ENCODE measurements around the gene SHISA5. TPM values are rescaled to one million over a fixed set of nuclear protein-coding genes. Genes with fewer than 3 reads are reported as not detected.

Gene SHISA5
- polyA plus RNA-seq, 1 donor: 200 TPM

DNA sequence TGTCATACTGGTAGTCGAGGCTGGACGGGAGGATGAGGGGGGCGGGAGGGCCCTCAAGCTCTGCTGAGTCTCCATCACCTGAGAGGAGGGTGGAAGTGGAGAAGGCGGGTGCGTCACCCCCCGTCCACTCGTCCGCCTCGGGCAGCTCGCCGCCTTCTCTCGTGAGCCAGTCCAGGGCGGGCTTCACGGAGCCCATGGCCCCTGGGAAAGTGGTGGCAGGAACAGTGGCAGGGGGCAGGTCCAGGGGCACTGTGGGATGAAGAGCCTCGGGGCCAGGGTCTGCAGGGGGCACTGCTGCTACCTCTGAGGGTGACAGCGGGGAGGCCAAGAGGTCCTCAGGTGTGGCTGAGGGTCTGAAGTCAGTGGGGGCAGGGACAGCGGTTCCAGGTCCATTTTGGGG is 84.4 kb downstream of the SHISA5 start:
- no peak overlapping the region for H3K4me3 ChIP-seq (ENCODE audit: low read length)
- no peaks in the 10 kb centered on the region for H3K9me3 ChIP-seq (ENCODE audit: control insufficient read depth, low read depth, low read length)
- WGBS (ENCODE audit: insufficient coverage, low lambda C conversion rate): no CpG with 5 or more reads among the region's 17 CpGs
- H3K27me3 ChIP-seq (ENCODE audit: control insufficient read depth, insufficient read depth, low read length): no peaks in the 10 kb centered on the region
- H3K36me3 ChIP-seq (ENCODE audit: control insufficient read depth, insufficient read depth, low read length): peaks cover 98% of the 10 kb centered on the region
- peaks cover 5% of the 10 kb centered on the region for H3K4me1 ChIP-seq (ENCODE audit: control insufficient read depth, insufficient read depth, low read length)
- no peak for DNase-seq
- H3K27ac ChIP-seq (ENCODE audit: low read length): no peak overlapping the region

DNA sequence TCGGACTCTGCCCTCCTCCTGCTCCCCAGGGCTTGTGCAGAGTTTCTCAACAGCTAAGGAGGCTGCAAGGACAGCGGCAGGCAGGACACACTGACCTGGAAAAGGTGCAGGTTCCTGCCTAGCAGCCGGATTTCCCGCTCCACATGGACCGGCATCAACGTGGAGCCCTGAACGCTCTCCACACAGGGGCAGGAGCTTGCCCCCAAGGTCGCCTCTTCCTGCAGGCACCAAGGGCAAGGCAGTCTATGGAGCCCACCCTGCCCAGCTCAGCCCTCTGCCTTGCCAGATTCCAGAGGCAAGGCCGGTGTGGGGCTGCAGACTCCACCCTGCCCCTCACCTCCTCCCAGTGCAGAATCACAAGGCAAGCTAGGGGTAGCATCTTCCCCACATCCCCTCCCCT is 84.8 kb downstream of the SHISA5 start:
- no CpG with 5 or more reads among the region's 9 CpGs for WGBS (ENCODE audit: insufficient coverage, low lambda C conversion rate)
- H3K27ac ChIP-seq (ENCODE audit: low read length): no peak overlapping the region
- no peaks in the 10 kb centered on the region for H3K27me3 ChIP-seq (ENCODE audit: control insufficient read depth, insufficient read depth, low read length)
- no peak for DNase-seq
- H3K4me3 ChIP-seq (ENCODE audit: low read length): no peak overlapping the region
- H3K9me3 ChIP-seq (ENCODE audit: control insufficient read depth, low read depth, low read length): no peaks in the 10 kb centered on the region
- H3K36me3 ChIP-seq (ENCODE audit: control insufficient read depth, insufficient read depth, low read length): peaks cover 98% of the 10 kb centered on the region
- H3K4me1 ChIP-seq (ENCODE audit: control insufficient read depth, insufficient read depth, low read length): peaks cover under 1% of the 10 kb centered on the region

DNA sequence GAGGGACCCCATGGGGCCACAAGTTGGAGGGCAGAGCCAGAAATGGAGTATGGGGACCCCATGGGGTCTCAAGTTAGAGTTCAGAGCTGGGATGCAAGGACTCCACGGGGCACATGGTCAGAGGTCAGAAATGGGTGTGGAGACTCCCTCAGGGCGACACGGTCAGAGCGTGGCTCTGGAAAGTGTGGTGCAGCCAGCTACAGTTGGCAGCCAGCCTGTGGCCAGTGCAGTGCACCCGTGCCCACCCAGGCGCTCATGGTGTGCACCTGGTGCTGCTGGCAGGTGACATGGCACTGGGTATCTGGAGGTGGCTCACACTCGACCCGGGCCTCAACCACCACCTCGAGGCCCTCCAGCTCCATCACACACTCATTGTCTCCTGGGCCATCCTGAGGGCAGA is 85.3 kb downstream of the SHISA5 start:
- Histone ChIP-seq H3K36me3 (ENCODE audit: control insufficient read depth, insufficient read depth, low read length) (peaks cover 98% of the 10 kb centered on the region), H3K4me3 (ENCODE audit: low read length) (no peak overlapping the region), H3K27me3 (ENCODE audit: control insufficient read depth, insufficient read depth, low read length) (no peaks in the 10 kb centered on the region), H3K9me3 (ENCODE audit: control insufficient read depth, low read depth, low read length) (no peaks in the 10 kb centered on the region), H3K27ac (ENCODE audit: low read length) (no peak overlapping the region), H3K4me1 (ENCODE audit: control insufficient read depth, insufficient read depth, low read length) (no peaks in the 10 kb centered on the region)
- no peak for DNase-seq
- no CpG with 5 or more reads among the region's 9 CpGs for WGBS (ENCODE audit: insufficient coverage, low lambda C conversion rate)

DNA sequence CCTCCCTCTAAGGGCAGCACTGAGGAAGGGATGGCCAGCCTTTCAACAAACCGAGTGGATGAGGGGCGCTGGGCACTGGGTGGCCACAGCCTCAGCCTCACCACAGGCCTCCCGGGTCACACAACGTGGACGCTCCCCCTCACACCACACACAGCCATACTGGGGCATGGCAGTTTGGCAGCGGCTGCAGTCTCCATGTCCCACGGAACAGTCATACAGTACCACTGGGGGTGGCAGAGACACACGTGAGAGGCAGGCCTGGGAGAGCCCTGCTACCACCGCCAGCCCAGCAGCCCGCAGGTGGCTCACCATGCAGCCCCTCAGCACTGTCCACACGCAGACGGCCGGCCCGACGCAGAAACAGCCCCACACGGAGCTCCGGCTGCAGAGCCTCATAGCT is 85.8 kb downstream of the SHISA5 start:
- no peak overlapping the region for H3K4me3 ChIP-seq (ENCODE audit: low read length)

More for the DNA sequence above, 85.8 kb downstream of the SHISA5 start:
- H3K36me3 ChIP-seq (ENCODE audit: control insufficient read depth, insufficient read depth, low read length): peaks cover 98% of the 10 kb centered on the region
- no peaks in the 10 kb centered on the region for H3K4me1 ChIP-seq (ENCODE audit: control insufficient read depth, insufficient read depth, low read length)
- DNase-seq: no peak
- H3K27ac ChIP-seq (ENCODE audit: low read length): no peak overlapping the region
- H3K9me3 ChIP-seq (ENCODE audit: control insufficient read depth, low read depth, low read length): no peaks in the 10 kb centered on the region
- WGBS (ENCODE audit: insufficient coverage, low lambda C conversion rate): no CpG with 5 or more reads among the region's 17 CpGs
- H3K27me3 ChIP-seq (ENCODE audit: control insufficient read depth, insufficient read depth, low read length): no peaks in the 10 kb centered on the region

Other genes with a start within 250 kb of the SHISA5 start
- gene NME6, start 202.8 kb downstream of the SHISA5 start, polyA plus RNA-seq: 25.3 TPM
- gene SPINK8, start 170.5 kb downstream of the SHISA5 start, polyA plus RNA-seq: not detected
- 0.18 TPM for gene FBXW12, start 132.0 kb downstream of the SHISA5 start, polyA plus RNA-seq
- 121 TPM for gene PLXNB1, start 74.1 kb downstream of the SHISA5 start, polyA plus RNA-seq
- gene CCDC51, start 64.1 kb downstream of the SHISA5 start, polyA plus RNA-seq: 19.0 TPM
- 283 TPM for gene TMA7, start 63.9 kb downstream of the SHISA5 start, polyA plus RNA-seq
- 6.6 TPM for gene ATRIP, start 57.4 kb downstream of the SHISA5 start, polyA plus RNA-seq
- gene PFKFB4, start 52.6 kb upstream of the SHISA5 start, polyA plus RNA-seq: 17.3 TPM
- gene UCN2, start 59.6 kb upstream of the SHISA5 start, polyA plus RNA-seq: 0.87 TPM
- 121 TPM for gene COL7A1, start 91.2 kb upstream of the SHISA5 start, polyA plus RNA-seq
- gene UQCRC1, start 105.5 kb upstream of the SHISA5 start, polyA plus RNA-seq: 259 TPM
- gene TMEM89, start 117.6 kb upstream of the SHISA5 start, polyA plus RNA-seq: 0.09 TPM
- 41.2 TPM for gene SLC26A6, start 131.3 kb upstream of the SHISA5 start, polyA plus RNA-seq
- gene CELSR3, start 158.7 kb upstream of the SHISA5 start, polyA plus RNA-seq: 3.9 TPM
- gene NCKIPSD, start 181.7 kb upstream of the SHISA5 start, polyA plus RNA-seq: 15.2 TPM
- 176 TPM for gene IP6K2, start 213.0 kb upstream of the SHISA5 start, polyA plus RNA-seq